ENCODE measurements around the gene DSCAM.

DNA sequence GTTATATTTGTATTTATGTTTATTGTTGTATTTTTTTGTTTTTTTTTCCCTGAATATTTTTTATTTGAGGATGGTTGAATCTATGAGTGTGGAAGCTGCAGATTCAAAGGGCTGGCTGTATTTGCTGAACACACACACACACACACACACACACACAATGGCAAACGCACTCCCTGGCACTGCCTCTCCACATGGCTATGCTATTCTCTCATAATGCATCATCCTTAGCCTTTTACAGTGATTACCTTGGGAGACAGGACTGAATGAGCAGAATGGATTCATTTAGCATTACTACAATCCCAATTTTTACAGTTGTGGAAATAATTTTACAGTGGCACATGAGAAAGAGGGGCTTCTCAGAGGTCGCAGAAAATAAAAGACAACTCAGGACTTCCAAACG, 589.6 kb downstream of the DSCAM start:
- TF ChIP-seq, protein P1, sequence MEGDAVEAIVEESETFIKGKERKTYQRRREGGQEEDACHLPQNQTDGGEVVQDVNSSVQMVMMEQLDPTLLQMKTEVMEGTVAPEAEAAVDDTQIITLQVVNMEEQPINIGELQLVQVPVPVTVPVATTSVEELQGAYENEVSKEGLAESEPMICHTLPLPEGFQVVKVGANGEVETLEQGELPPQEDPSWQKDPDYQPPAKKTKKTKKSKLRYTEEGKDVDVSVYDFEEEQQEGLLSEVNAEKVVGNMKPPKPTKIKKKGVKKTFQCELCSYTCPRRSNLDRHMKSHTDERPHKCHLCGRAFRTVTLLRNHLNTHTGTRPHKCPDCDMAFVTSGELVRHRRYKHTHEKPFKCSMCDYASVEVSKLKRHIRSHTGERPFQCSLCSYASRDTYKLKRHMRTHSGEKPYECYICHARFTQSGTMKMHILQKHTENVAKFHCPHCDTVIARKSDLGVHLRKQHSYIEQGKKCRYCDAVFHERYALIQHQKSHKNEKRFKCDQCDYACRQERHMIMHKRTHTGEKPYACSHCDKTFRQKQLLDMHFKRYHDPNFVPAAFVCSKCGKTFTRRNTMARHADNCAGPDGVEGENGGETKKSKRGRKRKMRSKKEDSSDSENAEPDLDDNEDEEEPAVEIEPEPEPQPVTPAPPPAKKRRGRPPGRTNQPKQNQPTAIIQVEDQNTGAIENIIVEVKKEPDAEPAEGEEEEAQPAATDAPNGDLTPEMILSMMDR (IDR thresholded peaks at IDR 0.05): no peak
- TF ChIP-seq EZH2phosphoT487 (IDR thresholded peaks at IDR 0.05): no peak
- TF ChIP-seq EZH2 (IDR thresholded peaks at IDR 0.05): no peak
